Heart right ventricle (tissue), 16 donors: ENCODE data around the gene VAX1. TPM values are rescaled to one million over a fixed set of nuclear protein-coding genes. Genes with fewer than 3 reads are reported as not detected.

Source experiments
- ATAC-seq, 8 donors: fragments of 200-7000 bp; cut with Tn5 transposase; one replicate each; pipeline ENCODE4 v1.9.1; 2020; ENCODE audit warnings: mild to moderate bottlenecking in 8 of 8, moderate library complexity in 8 of 8, moderate number of reproducible peaks in 1 of 8
- DNase-seq, 2 donors: peaks; one replicate each; pipeline ENCODE4 v3.0.0-alpha.2; 2020
- H3K27ac ChIP-seq, 10 donors: fragments of 200-600 bp; sonication (generic) in 2 of 10; one replicate each; pipeline versions ENCODE4 v1.5.0 to v1.8.0; 2020 to 2022; ENCODE audit warnings: mild to moderate bottlenecking in 3 of 10
- H3K27me3 ChIP-seq, 7 donors: fragments of 200-600 bp; one replicate each; pipeline ENCODE4 v1.8.0; 2021 to 2022; ENCODE audit warnings: mild to moderate bottlenecking in 2 of 7
- H3K36me3 ChIP-seq, 9 donors: fragments of 200-600 bp; sonication (generic) in 1 of 9; one replicate each; pipeline versions ENCODE4 v1.5.0 to v1.8.0; 2020 to 2022; ENCODE audit warnings: mild to moderate bottlenecking in 2 of 9
- H3K4me1 ChIP-seq, 9 donors: fragments of 200-600 bp; sonication (generic) in 1 of 9; one replicate each; pipeline versions ENCODE4 v1.5.0 to v1.8.0; 2020 to 2022; ENCODE audit warnings: mild to moderate bottlenecking in 4 of 9
- H3K4me3 ChIP-seq, 10 donors: fragments of 200-600 bp; sonication (generic) in 2 of 10; one replicate each; pipeline versions ENCODE4 v1.5.0 to v1.8.0; 2020 to 2022; ENCODE audit warnings: mild to moderate bottlenecking in 7 of 10, moderate library complexity in 2 of 10
- H3K9me3 ChIP-seq, 11 donors: fragments of 200-600 bp in 10 of 11; sonication (generic) in 2 of 11; one replicate each; pipeline versions ENCODE4 v1.5.0 to v1.8.0; 2013 to 2022; ENCODE audit warnings: mild to moderate bottlenecking in 2 of 11, control low read depth in 1 of 11, moderate library complexity in 1 of 11
- WGBS, 2 donors: extraction: QIAGEN DNeasy Blood & Tissue Kit; methylation state at CpG; one replicate each; pipeline ENCODE4 v1.1.7; 2013; ENCODE audit warnings: inconsistent platforms in 1 of 2; 5-methylcytosine and 5-hydroxymethylcytosine counted together
- intact Hi-C, 10 donors: fragments of 100-400 bp; cut with DNase I; formaldehyde crosslinking; loops; one replicate each; pipeline versions ENCODE4 v1.11.1 to v1.14.2; 2022
- polyA plus RNA-seq, 2 donors: library from polyadenylated mRNA; stranded (reverse); fragments of 200-250 nt; gene quantifications; one replicate each; pipeline ENCODE4 v1.2.3, GENCODE V29; 2013
- total RNA-seq, 10 donors: library from RNA; stranded (reverse); fragmentation: NEBNext Ultra II Directional in 3 of 10; extraction: Animal tissue kit (Norgen Biotek cat#: 25700) in 3 of 10; gene quantifications; one replicate each; pipeline versions ENCODE4 v1.2.1 to v1.2.4, GENCODE V29; 2021 to 2023
- TF ChIP-seq, protein P1 (sequence below), 9 donors: fragments of 200-600 bp; sonication (generic) in 2 of 9; IDR thresholded peaks; one replicate each; pipeline versions ENCODE4 v1.5.0 to v1.8.0; 2021 to 2022; ENCODE audit warnings: antibody characterized with exemption in 9 of 9, mild to moderate bottlenecking in 5 of 9, moderate library complexity in 1 of 9
- donor health status: Arrhythmogenic right ventricular cardiomyopathy.
- donor health status: ischemic (EF 13 %, LVEDD 7.1; RV severe dilation, severe dysfunction).
- donor health status: healthy with polysubstance abuse.
- donor health status: DM: no; HTN: yes; CAD: no.
- donor health status: DM: no; HTN: no; CAD: no.
- donor health status: ischemic (EF 25% LVEDD 6.9; RV normal size, moderate dysfunction).
- donor health status: ischemic (EF 25% LVEDD 5.7; RV mildly dilated, moderate dysfunction).
- donor health status: healthy.
- donor health status: DM: yes; HTN: yes; CAD: no.
- donor health status: Ischemic cardiomyopathy.
- donor health status: ischemic (EF 35%, LVEDD 5.7; RV mildly dilated, moderate dysfunction).
- donor health status: nonischemic (EF 11% LVEDD 7.7; RV severe dilation, severe dysfunction).
- donor health status: DM: yes; HTN: yes; CAD: no.
- donor health status: PGD.
- donor health status: ischemic (EF 29% LVEDD 5.4; RV normal size, mild dysfunction).
- donor health status: nonischemic (EF 23%, LVEDD 6.1; RV moderate dilation, normal function).

The VAX1 gene
- total and polyA plus RNA-seq, 12 donors: not detected

DNA sequence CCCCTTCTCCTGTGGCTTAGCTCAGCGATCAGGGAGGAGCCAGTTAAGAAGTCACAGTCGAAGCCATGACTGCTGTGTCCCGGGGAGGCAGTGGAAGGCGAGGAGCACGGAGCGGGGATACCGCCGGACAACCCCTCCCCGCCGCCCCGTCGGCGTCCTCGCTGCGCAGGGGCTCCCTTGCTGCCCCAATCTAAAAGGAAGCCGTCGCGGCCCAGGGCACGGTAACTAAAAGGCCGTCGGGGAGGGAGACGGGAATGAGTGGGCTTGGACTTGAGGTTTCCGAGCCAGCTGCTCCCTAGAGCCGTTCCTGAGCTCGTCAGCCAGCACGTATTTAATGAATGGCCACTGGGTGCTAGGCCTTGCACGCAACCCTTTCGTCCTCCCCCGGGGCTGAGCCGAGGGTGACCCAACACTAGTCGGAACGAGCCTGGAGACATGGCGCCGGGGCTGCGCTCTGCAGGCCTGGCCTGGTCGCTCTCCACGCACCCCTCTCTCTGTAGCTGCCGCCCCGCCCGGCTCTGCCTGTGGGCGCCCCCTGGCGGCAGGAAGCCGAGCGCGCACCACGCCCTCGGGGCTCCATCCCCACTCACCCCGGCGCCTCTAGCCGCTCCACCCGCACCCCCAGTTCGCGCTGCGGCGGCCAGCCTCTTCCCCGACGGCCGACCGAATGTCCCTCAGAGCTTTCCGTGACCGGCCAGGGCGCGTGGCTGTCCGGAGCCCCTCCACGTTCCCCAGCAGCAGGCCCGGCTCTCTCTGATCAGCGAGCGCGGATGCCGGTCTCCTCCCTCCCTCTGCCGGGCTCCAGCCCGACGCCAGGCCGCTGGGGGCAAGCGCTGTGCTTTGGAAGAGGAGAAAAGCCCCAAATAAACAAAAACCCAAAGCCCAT is 30.0 kb upstream of the VAX1 start:
- intact Hi-C loops: loop anchor here in 4 of 10 donors (2.0 to 10.0 kb wide), 4 partner anchors 369 to 483 kb away; no protein-coding TSS in a partner anchor
- H3K36me3 ChIP-seq: no peaks in the 10 kb centered on the region
- H3K4me3 ChIP-seq: peak overlapping the region in 5 of 10 donors; percentile 2 to 31 (median 21)
- TF ChIP-seq, protein P1, sequence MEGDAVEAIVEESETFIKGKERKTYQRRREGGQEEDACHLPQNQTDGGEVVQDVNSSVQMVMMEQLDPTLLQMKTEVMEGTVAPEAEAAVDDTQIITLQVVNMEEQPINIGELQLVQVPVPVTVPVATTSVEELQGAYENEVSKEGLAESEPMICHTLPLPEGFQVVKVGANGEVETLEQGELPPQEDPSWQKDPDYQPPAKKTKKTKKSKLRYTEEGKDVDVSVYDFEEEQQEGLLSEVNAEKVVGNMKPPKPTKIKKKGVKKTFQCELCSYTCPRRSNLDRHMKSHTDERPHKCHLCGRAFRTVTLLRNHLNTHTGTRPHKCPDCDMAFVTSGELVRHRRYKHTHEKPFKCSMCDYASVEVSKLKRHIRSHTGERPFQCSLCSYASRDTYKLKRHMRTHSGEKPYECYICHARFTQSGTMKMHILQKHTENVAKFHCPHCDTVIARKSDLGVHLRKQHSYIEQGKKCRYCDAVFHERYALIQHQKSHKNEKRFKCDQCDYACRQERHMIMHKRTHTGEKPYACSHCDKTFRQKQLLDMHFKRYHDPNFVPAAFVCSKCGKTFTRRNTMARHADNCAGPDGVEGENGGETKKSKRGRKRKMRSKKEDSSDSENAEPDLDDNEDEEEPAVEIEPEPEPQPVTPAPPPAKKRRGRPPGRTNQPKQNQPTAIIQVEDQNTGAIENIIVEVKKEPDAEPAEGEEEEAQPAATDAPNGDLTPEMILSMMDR (IDR thresholded peaks at IDR 0.05): peak; percentile 53 to 96 (median 78)
- DNase-seq (peak; percentile 13 to 66), ATAC-seq (peak; percentile 81 to 92 (median 86))
- peaks cover 48 to 100% (median 100%) of the 10 kb centered on the region in 7 donors for H3K27me3 ChIP-seq
- peaks cover 0 to 43% (median 21%) of the 10 kb centered on the region in 9 donors for H3K4me1 ChIP-seq
- 2% methylated on average over 71 to 75 of the region's 75 CpGs for WGBS, 2 donors
- no peaks in the 10 kb centered on the region for H3K9me3 ChIP-seq
- H3K27ac ChIP-seq: no peak overlapping the region

DNA sequence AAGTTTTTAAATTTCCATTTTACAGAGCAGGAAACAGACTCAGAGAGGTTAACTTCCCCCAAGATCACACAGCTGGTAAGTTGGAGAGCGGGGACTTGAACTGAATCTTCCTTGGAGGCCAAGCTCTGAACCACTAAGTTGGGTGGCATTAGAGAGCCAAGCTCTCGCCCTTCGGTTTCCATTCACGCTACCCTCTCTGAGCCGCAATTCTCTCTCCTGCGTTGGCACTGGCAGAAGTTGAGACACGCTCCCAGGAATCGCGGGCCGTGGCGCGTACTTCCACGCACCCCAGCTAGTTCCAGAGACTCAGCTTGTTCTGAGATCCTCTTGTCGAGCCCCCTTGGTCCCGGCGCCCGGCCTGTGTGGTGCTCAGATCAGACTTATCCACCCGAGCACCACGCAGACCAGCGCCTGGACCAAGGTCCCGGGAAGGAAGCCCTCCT is 29.3 kb upstream of the VAX1 start:
- H3K36me3 ChIP-seq: no peaks in the 10 kb centered on the region
- no peak overlapping the region for H3K27ac ChIP-seq
- peaks cover 54 to 100% (median 100%) of the 10 kb centered on the region in 7 donors for H3K27me3 ChIP-seq
- H3K4me1 ChIP-seq: peaks cover 0 to 49% (median 28%) of the 10 kb centered on the region in 9 donors
- intact Hi-C loops: loop anchor here in 4 of 10 donors (2.0 to 10.0 kb wide), 4 partner anchors 369 to 483 kb away; no protein-coding TSS in a partner anchor
- H3K9me3 ChIP-seq: no peaks in the 10 kb centered on the region
- WGBS, 2 donors: 9% methylated on average over 21 of the region's 21 CpGs
- ATAC-seq: peak in 1 of 8 donors; percentile 17
- TF ChIP-seq, protein P1 (IDR thresholded peaks at IDR 0.05): no peak
- H3K4me3 ChIP-seq: peak overlapping the region in 2 of 10 donors; percentile 19 to 31
- DNase-seq: no peak

DNA sequence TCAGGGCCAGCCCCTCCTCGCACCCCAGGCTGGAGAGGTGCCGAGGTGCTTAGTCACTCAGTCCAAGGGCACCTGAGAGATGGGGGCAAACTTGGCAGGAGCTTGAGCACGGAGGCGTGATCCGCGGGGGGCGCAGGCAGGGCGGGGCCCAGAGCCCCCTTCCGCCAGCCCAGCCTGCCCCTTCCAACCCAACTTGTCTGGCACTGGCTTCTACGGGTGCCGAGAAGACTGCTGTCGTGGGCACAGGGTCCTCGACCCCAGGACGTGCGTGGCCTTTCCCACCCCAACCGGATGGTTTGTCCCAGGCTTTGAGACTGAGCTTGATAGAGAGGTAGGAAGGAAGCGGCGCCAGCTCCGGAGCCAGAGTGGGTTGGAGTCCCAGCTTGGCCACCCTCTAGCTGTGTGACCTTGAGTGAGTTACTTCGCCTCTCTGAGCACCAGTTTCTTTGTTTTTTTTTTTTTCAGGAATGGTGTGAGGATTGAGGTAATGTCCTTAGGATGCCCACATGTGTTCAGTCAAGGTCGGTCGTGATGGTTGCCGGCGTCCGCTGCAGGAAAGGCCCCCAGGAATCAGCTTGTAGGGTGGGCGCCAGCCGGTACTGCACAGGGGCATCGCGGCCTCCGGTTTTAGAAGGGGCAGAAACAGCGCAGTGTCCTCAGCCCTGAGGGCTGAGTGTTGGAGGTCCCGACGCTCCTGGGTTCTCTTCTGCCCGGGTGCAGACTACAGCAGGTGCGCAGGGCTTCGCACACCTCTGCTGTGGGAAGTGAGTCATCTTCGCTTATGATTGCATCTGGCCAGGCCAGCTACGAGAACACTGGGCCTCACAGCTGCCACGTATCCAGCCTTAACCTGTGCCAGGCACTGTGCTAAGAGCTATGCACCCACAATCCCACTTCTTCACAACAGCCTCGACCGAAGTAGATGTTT is 28.6 kb upstream of the VAX1 start:
- Histone ChIP-seq H3K27me3 (peaks cover 56 to 100% (median 100%) of the 10 kb centered on the region in 7 donors), H3K4me3 (no peak overlapping the region), H3K9me3 (no peaks in the 10 kb centered on the region), H3K36me3 (no peaks in the 10 kb centered on the region), H3K27ac (no peak overlapping the region), H3K4me1 (peaks cover 0 to 53% (median 32%) of the 10 kb centered on the region in 9 donors)
- 8 to 11% methylated on average over 41 of the region's 41 CpGs for WGBS, 2 donors
- intact Hi-C loops: loop anchor here in 4 of 10 donors (2.0 to 10.0 kb wide), 4 partner anchors 368 to 482 kb away; no protein-coding TSS in a partner anchor
- DNase-seq (no peak), ATAC-seq (no peak)
- TF ChIP-seq, protein P1 (IDR thresholded peaks at IDR 0.05): no peak
